ENCODE measurements around the gene FGF6. TPM values are rescaled to one million over a fixed set of nuclear protein-coding genes. Genes with fewer than 3 reads are reported as not detected.
"Not testable (repeated sequence)": the region's sequence is repeated elsewhere in the genome, so short reads cannot be mapped to it uniquely, and the experiment has no call there.

The FGF6 gene
- total RNA-seq, 2 donors from 2014 or later: not detected

- H3K36me3 Mint-ChIP-seq (ENCODE audit: low read depth): no peaks in the 10 kb centered on the region
- H3K9me3 Mint-ChIP-seq: no peaks in the 10 kb centered on the region
- H3K4me1 Mint-ChIP-seq: peaks cover 8% of the 10 kb centered on the region
- no peak for ATAC-seq (replicated peaks)
- no peak overlapping the region for H3K4me3 Mint-ChIP-seq
- no peak overlapping the region for H3K27ac Mint-ChIP-seq
- peaks cover 11% of the 10 kb centered on the region for H3K27me3 Mint-ChIP-seq
These were observed 27.7 kb downstream of the FGF6 start for GRCh38 chr12:4417936-4418335.

GRCh38 chr12:4417455-4417854 is 28.2 kb downstream of the FGF6 start:
- Mint-ChIP-seq H3K9me3 (no peaks in the 10 kb centered on the region), H3K4me1 (peaks cover 8% of the 10 kb centered on the region), H3K27ac (no peak overlapping the region), H3K36me3 (ENCODE audit: low read depth) (no peaks in the 10 kb centered on the region), H3K27me3 (peaks cover 11% of the 10 kb centered on the region), H3K4me3 (no peak overlapping the region)
- ATAC-seq (replicated peaks): no peak

DNA sequence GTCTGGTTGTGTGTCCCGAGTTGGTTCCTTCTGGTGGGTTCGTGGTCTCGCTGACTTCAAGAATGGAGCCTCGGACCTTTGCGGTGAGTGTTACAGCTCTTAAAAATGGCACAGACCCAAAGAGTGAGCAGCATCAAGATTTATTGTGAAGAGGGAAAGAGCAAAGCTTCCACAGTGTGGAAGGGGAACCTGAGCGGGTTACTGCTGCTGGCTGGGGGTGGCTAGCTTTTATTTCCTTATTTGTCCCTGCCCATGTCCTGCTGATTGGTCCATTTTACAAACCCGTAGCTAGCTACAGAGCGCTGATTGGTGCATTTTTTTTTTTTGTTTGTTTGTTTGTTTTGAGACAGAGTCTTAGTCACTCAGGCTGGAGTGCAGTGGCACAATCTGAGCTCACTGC is 29.3 kb downstream of the FGF6 start:
- Mint-ChIP-seq H3K27ac (no peak overlapping the region), H3K9me3 (no peaks in the 10 kb centered on the region), H3K4me1 (peaks cover 5% of the 10 kb centered on the region), H3K27me3 (peaks cover 8% of the 10 kb centered on the region), H3K4me3 (no peak overlapping the region), H3K36me3 (ENCODE audit: low read depth) (no peaks in the 10 kb centered on the region)
- ATAC-seq (replicated peaks): no peak

DNA sequence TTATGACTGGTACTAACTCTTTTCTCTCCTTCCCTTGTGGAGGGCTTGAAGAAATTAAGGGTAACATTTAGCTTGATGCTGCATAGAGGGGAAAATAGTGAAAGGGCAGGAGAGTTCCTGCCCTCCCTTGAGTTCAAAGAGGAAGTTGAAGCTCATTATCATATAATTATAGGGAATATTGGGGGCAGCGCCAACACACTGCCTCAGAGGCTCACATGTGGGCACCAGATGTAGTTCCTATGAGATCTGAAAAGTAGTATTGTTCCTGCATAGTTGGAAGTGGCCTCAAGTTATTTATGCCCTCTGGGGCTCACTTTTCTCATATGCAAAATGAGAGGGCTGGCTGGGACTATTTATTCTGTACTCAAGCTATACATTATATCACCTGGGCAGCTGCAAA is 33.1 kb downstream of the FGF6 start:
- Mint-ChIP-seq H3K36me3 (ENCODE audit: low read depth) (no peaks in the 10 kb centered on the region), H3K4me1 (peaks cover 5% of the 10 kb centered on the region), H3K4me3 (no peak overlapping the region), H3K27me3 (peaks cover 8% of the 10 kb centered on the region), H3K27ac (no peak overlapping the region), H3K9me3 (no peaks in the 10 kb centered on the region)
- ATAC-seq (replicated peaks): no peak

DNA sequence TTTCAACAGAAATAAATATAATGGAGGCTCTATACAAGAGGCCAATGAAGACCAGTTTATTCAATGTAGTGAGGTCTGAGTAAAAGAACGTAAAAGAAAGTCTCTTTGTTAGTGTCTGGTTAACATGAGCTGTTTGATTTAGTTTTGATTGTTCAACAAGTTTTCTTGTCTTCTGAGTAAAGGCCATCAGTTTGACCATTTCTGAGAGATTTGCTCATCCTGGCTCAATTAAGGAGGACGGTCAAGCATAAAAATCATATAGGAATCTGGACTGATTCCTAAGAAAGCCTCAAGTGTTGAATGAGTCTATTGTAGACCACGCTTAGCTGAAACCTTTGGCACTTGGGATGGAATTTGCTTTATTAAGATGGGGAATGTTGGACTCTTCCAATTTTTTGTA is 33.6 kb downstream of the FGF6 start:
- Mint-ChIP-seq H3K4me1 (peaks cover 5% of the 10 kb centered on the region), H3K27ac (no peak overlapping the region), H3K4me3 (no peak overlapping the region), H3K36me3 (ENCODE audit: low read depth) (no peaks in the 10 kb centered on the region), H3K9me3 (no peaks in the 10 kb centered on the region), H3K27me3 (peaks cover 6% of the 10 kb centered on the region)
- no peak for ATAC-seq (replicated peaks)

- Mint-ChIP-seq H3K36me3 (ENCODE audit: low read depth) (no peaks in the 10 kb centered on the region), H3K27me3 (peaks cover 2% of the 10 kb centered on the region), H3K4me1 (no peaks in the 10 kb centered on the region), H3K9me3 (no peaks in the 10 kb centered on the region), H3K4me3 (no peak overlapping the region), H3K27ac (no peak overlapping the region)
- no peak for ATAC-seq (replicated peaks)
These were observed 38.5 kb downstream of the FGF6 start for GRCh38 chr12:4407136-4407535.

DNA sequence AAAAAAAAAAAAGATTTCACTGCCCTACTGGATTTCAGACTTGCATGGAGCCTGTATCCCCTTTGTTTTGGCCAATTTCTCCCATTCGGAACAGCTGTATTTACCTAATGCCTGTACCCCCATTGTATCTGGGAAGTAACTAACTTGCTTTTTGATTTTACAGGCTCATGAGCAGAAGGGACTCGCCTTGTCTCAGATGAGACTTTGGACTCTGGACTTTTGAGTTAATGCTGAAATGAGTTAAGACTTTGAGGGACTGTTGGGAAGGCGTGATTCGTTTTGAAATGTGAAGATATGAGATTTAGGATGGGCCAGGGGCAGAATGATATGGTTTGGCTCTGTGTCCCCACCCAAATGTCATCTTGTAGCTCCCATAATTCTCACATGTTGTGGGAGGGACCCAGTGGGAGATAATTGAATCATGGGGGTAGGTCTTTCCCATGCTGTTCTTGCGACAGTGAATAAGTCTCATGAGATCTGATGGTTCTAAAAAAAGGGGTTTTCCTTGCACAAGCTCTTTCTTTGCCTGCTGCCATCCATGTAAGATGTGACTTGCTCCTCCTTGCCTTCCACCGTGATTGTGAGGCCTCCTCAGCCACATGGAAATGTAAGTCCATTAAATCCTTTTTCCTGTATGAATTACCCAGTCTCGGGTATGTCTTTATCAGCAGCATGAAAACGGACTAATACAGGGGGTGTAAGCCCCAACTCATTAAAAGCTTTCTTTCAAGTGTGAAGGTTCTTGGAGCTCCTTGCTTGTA is 40.6 kb downstream of the FGF6 start:
- H3K27ac Mint-ChIP-seq, H3K4me1 Mint-ChIP-seq, H3K9me3 Mint-ChIP-seq: not testable (repeated sequence)

GRCh38 chr12:4402996-4403395 is 42.6 kb downstream of the FGF6 start:
- H3K9me3 Mint-ChIP-seq: no peaks in the 10 kb centered on the region
- H3K4me3 Mint-ChIP-seq: no peak overlapping the region
- H3K27me3 Mint-ChIP-seq: peaks cover 13% of the 10 kb centered on the region
- no peaks in the 10 kb centered on the region for H3K36me3 Mint-ChIP-seq (ENCODE audit: low read depth)
- no peak overlapping the region for H3K27ac Mint-ChIP-seq
- no peaks in the 10 kb centered on the region for H3K4me1 Mint-ChIP-seq
- ATAC-seq (replicated peaks): no peak

More for the DNA sequence above, 40.6 kb downstream of the FGF6 start:
- not testable (repeated sequence) for H3K36me3 Mint-ChIP-seq (ENCODE audit: low read depth); H3K4me3 Mint-ChIP-seq; ATAC-seq (replicated peaks)
- peaks cover 11% of the 10 kb centered on the region for H3K27me3 Mint-ChIP-seq

- H3K4me1 Mint-ChIP-seq: no peaks in the 10 kb centered on the region
- H3K4me3 Mint-ChIP-seq: no peak overlapping the region
- no peaks in the 10 kb centered on the region for H3K36me3 Mint-ChIP-seq (ENCODE audit: low read depth)
- no peaks in the 10 kb centered on the region for H3K9me3 Mint-ChIP-seq
- no peak overlapping the region for H3K27ac Mint-ChIP-seq
- no peak for ATAC-seq (replicated peaks)
- H3K27me3 Mint-ChIP-seq: peaks cover 14% of the 10 kb centered on the region
These were observed 44.5 kb downstream of the FGF6 start for GRCh38 chr12:4401117-4401516.

GRCh38 chr12:4395818-4396217 is 49.8 kb downstream of the FGF6 start:
- Mint-ChIP-seq H3K36me3 (ENCODE audit: low read depth) (no peaks in the 10 kb centered on the region), H3K9me3 (no peaks in the 10 kb centered on the region), H3K27ac (no peak overlapping the region), H3K4me3 (no peak overlapping the region), H3K4me1 (peaks cover 4% of the 10 kb centered on the region), H3K27me3 (peaks cover 22% of the 10 kb centered on the region)
- ATAC-seq (replicated peaks): no peak

- no peaks in the 10 kb centered on the region for H3K9me3 Mint-ChIP-seq
- no peak overlapping the region for H3K4me3 Mint-ChIP-seq
- H3K36me3 Mint-ChIP-seq (ENCODE audit: low read depth): no peaks in the 10 kb centered on the region
- H3K4me1 Mint-ChIP-seq: peaks cover 4% of the 10 kb centered on the region
- no peak for ATAC-seq (replicated peaks)
- H3K27ac Mint-ChIP-seq: no peak overlapping the region
- H3K27me3 Mint-ChIP-seq: peaks cover 18% of the 10 kb centered on the region
These were observed 52.4 kb downstream of the FGF6 start for GRCh38 chr12:4393211-4393610.

- no peak for ATAC-seq (replicated peaks)
- no peaks in the 10 kb centered on the region for H3K36me3 Mint-ChIP-seq (ENCODE audit: low read depth)
- no peak overlapping the region for H3K27ac Mint-ChIP-seq
- H3K4me1 Mint-ChIP-seq: peaks cover 4% of the 10 kb centered on the region
- H3K27me3 Mint-ChIP-seq: peaks cover 18% of the 10 kb centered on the region
- no peak overlapping the region for H3K4me3 Mint-ChIP-seq
- no peaks in the 10 kb centered on the region for H3K9me3 Mint-ChIP-seq
These were observed 53.3 kb downstream of the FGF6 start for GRCh38 chr12:4392223-4392742.

- no peaks in the 10 kb centered on the region for H3K4me1 Mint-ChIP-seq
- H3K4me3 Mint-ChIP-seq: no peak overlapping the region
- H3K27me3 Mint-ChIP-seq: peaks cover 3% of the 10 kb centered on the region
- no peaks in the 10 kb centered on the region for H3K9me3 Mint-ChIP-seq
- no peak overlapping the region for H3K27ac Mint-ChIP-seq
- ATAC-seq (replicated peaks): no peak
- H3K36me3 Mint-ChIP-seq (ENCODE audit: low read depth): no peaks in the 10 kb centered on the region
These were observed 57.0 kb downstream of the FGF6 start for GRCh38 chr12:4388662-4389061.

DNA sequence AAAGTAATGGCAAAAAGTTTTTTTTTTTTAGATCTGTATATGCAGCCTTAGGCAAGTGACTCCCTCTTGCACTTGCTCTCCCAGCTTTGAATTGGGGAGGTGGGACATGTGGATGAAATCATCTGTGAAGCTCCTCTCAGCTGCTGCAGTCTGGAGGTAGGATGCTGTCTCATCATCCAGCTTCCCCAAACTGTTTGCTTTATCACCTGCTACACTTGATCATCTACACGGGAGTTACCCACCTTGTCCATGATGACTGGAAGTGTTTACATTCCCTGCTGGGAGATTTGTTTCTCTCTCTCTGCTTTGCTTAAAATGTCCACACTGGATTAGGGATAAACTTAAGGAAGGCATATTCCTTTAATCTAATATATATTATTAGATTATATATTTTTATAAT is 57.6 kb downstream of the FGF6 start:
- Mint-ChIP-seq H3K9me3 (no peaks in the 10 kb centered on the region), H3K27ac (no peak overlapping the region), H3K36me3 (ENCODE audit: low read depth) (no peaks in the 10 kb centered on the region), H3K4me3 (no peak overlapping the region), H3K27me3 (peaks cover 3% of the 10 kb centered on the region), H3K4me1 (no peaks in the 10 kb centered on the region)
- ATAC-seq (replicated peaks): no peak

DNA sequence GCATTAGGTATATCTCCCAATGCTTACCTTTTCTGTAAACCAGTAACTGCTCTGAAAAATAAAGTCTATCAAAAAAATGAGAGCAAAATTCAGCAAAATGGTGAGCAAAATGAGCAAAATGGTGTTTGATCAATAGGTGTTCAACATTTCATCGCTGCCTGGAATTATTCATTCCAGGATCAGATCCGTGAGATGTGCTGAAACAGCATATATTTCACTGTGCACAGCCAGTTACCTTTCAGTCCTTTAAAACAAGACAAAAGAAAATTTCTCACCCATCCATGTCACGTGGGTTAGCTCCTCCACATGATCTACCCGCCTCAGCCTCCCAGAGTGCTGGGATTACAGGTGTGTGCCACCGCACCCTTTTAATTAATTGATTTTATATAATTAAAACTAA is 58.0 kb downstream of the FGF6 start:
- no peak for ATAC-seq (replicated peaks)
- no peaks in the 10 kb centered on the region for H3K4me1 Mint-ChIP-seq
- peaks cover 3% of the 10 kb centered on the region for H3K27me3 Mint-ChIP-seq
- H3K9me3 Mint-ChIP-seq: no peaks in the 10 kb centered on the region
- no peaks in the 10 kb centered on the region for H3K36me3 Mint-ChIP-seq (ENCODE audit: low read depth)
- no peak overlapping the region for H3K4me3 Mint-ChIP-seq
- H3K27ac Mint-ChIP-seq: no peak overlapping the region
